ENCODE data around the gene WIPF1.

WIPF1 gene

GRCh38 chr2:174510583-174511189, 86.9 kb downstream of the WIPF1 start:
- no peak for FAIRE-seq

More at GRCh38 chr2:174510583-174511189, 86.9 kb downstream of the WIPF1 start:
- no peak for DNase-seq (ENCODE audit: insufficient read length, low spot score)
- no peak for TF ChIP-seq CTCF (IDR thresholded peaks at IDR 0.05; ENCODE audit: insufficient read depth, missing control alignments)

All from D721Med (cell line).